Epithelial cell of proximal tubule (primary cell): Measurements from ENCODE around the gene GUF1. TPM values are rescaled to one million over a fixed set of nuclear protein-coding genes. Genes with fewer than 3 reads are reported as not detected.

Source experiments
- DNase-seq: peaks from one replicate; pipeline ENCODE4 v3.0.0-alpha.2; 2011; ENCODE audit warnings: low read depth
- H3K4me3 ChIP-seq: 2 replicates; pipeline ENCODE4 v1.5.1; 2011; ENCODE audit warnings: low read depth, mild to moderate bottlenecking, low read length
- total RNA-seq: library from RNA; depleted of rRNA; stranded (reverse); fragments of >200 nt; gene quantifications from 2 replicates; pipeline ENCODE4 v1.2.3, GENCODE V29; 2015
- TF ChIP-seq, protein P1 (sequence below): conservative IDR thresholded peaks from 2 replicates; pipeline ENCODE4 v1.5.1; 2012; ENCODE audit warnings: low read depth, mild to moderate bottlenecking, low read length

The GUF1 gene
- total RNA-seq, 1 donor from 2014 or later: 15.3 TPM

DNA sequence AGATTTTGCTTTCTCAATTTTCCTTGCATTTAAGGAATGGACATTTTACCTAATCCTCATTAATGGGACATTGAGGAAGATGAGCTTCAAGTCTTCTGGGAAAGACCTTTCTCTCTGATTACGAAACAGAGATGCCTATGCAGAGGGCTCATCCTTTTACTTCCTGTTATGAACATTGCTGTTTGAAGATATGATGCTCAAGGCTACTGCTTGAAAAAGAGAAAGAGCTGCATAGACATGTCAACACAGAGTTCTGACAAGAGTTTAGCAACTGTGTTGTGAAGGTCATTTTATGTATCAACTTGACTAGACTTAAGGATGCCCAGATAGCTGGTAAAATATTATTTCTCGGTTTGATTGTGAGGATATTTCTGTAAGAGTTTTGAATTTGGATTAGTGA is 62.0 kb downstream of the GUF1 start:
- no peak overlapping the region for H3K4me3 ChIP-seq
- TF ChIP-seq, protein P1, sequence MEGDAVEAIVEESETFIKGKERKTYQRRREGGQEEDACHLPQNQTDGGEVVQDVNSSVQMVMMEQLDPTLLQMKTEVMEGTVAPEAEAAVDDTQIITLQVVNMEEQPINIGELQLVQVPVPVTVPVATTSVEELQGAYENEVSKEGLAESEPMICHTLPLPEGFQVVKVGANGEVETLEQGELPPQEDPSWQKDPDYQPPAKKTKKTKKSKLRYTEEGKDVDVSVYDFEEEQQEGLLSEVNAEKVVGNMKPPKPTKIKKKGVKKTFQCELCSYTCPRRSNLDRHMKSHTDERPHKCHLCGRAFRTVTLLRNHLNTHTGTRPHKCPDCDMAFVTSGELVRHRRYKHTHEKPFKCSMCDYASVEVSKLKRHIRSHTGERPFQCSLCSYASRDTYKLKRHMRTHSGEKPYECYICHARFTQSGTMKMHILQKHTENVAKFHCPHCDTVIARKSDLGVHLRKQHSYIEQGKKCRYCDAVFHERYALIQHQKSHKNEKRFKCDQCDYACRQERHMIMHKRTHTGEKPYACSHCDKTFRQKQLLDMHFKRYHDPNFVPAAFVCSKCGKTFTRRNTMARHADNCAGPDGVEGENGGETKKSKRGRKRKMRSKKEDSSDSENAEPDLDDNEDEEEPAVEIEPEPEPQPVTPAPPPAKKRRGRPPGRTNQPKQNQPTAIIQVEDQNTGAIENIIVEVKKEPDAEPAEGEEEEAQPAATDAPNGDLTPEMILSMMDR: no peak
- DNase-seq: no peak

Other genes starting within 250 kb of the GUF1 start
- not detected in 2 replicates for gene KCTD8, start 229.6 kb upstream of the GUF1 start, total RNA-seq
- gene YIPF7, start 26.8 kb upstream of the GUF1 start, total RNA-seq: not detected in 2 replicates
- 8.5 and 15.0 TPM in 2 replicates for gene GNPDA2, start 48.1 kb downstream of the GUF1 start, total RNA-seq